ENCODE data around the gene LIPC. TPM values are rescaled to one million over a fixed set of nuclear protein-coding genes. Genes with fewer than 3 reads are reported as not detected.

The LIPC gene
- total and polyA plus RNA-seq, 2 donors (not counting 3 experiments of a cell fraction or from before 2014, with no cell fraction given): not detected

DNA sequence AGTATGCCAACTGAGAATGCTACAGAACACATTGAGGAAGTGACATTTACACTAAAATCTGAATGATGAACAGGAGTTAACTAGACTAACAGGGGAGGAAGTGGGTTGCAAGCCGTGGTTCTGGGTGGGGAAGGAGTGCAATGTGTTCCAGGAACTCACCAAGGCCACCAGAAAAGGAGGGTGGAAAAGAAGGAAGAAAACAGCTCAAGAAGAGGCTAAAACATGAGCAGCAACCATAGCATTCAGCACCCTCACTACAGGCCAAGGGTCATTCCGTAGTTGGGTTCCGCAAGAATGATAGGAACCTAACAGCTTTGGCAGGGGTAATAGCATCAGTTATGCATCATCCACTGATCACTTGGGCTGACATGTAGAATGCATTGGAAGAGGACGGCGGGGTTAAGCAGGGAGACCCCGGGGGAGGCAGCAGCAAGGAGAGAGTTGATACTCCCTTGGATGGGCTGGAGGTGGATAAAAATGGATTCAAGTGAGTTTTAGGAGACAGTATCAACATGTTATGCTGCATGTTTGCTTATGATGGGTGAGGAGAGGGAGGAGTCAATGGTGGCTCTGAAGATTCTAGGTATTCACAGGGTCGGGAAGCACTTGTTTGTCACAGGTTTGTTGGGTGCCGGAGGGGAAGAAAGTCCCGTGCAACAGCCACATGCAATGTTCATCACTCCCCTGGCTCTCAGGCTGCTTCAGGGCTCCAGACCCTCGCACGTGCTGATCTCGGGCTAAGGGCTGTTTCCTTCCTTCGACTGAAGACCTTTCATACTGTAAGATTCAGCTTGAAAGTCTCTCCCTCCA, 53.2 kb downstream of the LIPC start:
- H3K4me2 ChIP-seq (ENCODE audit: insufficient read depth, low read length): no peak overlapping the region
- FAIRE-seq: no peak
- TF ChIP-seq MYC (IDR thresholded peaks at IDR 0.05; ENCODE audit: low read depth, low read length) (no peak), POLR2A (IDR thresholded peaks at IDR 0.05; ENCODE audit: low read depth, low read length) (no peak), POLR2AphosphoS5 (IDR thresholded peaks at IDR 0.05; ENCODE audit: insufficient read depth, low read depth, low read length) (no peak), FOS (IDR thresholded peaks at IDR 0.05; ENCODE audit: borderline replicate concordance, insufficient read depth, low read length) (no peak), JUN (IDR thresholded peaks at IDR 0.05; ENCODE audit: borderline replicate concordance, insufficient read depth, insufficient read length, low read depth) (no peak), GATA2 (IDR thresholded peaks at IDR 0.05; ENCODE audit: insufficient read depth, insufficient read length, low read depth, low read length) (no peak), EZH2 (IDR thresholded peaks at IDR 0.05; ENCODE audit: borderline replicate concordance, low read depth, low read length, severe bottlenecking) (no peak), MAX (IDR thresholded peaks at IDR 0.05; ENCODE audit: insufficient read depth, insufficient read length) (no peak)
- TF ChIP-seq, protein P1, sequence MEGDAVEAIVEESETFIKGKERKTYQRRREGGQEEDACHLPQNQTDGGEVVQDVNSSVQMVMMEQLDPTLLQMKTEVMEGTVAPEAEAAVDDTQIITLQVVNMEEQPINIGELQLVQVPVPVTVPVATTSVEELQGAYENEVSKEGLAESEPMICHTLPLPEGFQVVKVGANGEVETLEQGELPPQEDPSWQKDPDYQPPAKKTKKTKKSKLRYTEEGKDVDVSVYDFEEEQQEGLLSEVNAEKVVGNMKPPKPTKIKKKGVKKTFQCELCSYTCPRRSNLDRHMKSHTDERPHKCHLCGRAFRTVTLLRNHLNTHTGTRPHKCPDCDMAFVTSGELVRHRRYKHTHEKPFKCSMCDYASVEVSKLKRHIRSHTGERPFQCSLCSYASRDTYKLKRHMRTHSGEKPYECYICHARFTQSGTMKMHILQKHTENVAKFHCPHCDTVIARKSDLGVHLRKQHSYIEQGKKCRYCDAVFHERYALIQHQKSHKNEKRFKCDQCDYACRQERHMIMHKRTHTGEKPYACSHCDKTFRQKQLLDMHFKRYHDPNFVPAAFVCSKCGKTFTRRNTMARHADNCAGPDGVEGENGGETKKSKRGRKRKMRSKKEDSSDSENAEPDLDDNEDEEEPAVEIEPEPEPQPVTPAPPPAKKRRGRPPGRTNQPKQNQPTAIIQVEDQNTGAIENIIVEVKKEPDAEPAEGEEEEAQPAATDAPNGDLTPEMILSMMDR (IDR thresholded peaks at IDR 0.05; ENCODE audit: extremely low read depth in 1 of 2, insufficient read depth in 1 of 2, low read depth in 1 of 2, low read length in 2 of 2): no peak
- no peaks in the 10 kb centered on the region for H3K9me1 ChIP-seq (replicated peaks; ENCODE audit: control insufficient read depth, extremely low read depth, insufficient read depth, low read length)
- dilution Hi-C loops (cut with MboI; ENCODE audit: extremely low pct_ligation_motif_present, low sequenced_read_pairs) (no loop called here), intact Hi-C loops (cut with micrococcal nuclease) (no loop called here)
- H4K20me1 ChIP-seq (replicated peaks; ENCODE audit: control insufficient read depth, extremely low read depth, insufficient read depth, low read length): no peaks in the 10 kb centered on the region
- no peak overlapping the region for H3K27ac ChIP-seq (ENCODE audit: insufficient read depth, low read depth, low read length)
- BruUV-seq (replicated peaks): no TSS peak
- DNase-seq (ENCODE audit: low read depth, low spot score): no peak
- no peaks in the 10 kb centered on the region for H3K9me3 ChIP-seq (replicated peaks; ENCODE audit: control insufficient read depth, insufficient read depth, low read length)
- no peaks in the 10 kb centered on the region for H3K36me3 ChIP-seq (ENCODE audit: control insufficient read depth in 2 of 2, extremely low read depth in 1 of 2, insufficient read depth in 2 of 2, low read length in 2 of 2)
- ChIA-PET CTCF (no interaction called here), POLR2A (no interaction called here)
- H3K4me3 ChIP-seq (replicated peaks in 1 of 3; ENCODE audit: insufficient read depth in 1 of 3, low read depth in 1 of 3, low read length in 3 of 3): no peak overlapping the region
- H3K79me2 ChIP-seq (ENCODE audit: control insufficient read depth, insufficient read depth, low read length): no peaks in the 10 kb centered on the region
- H3K9ac ChIP-seq (replicated peaks; ENCODE audit: extremely low read depth, insufficient read depth, low read length): no peak overlapping the region
- H2AFZ ChIP-seq (ENCODE audit: low read depth, low read length): no peak overlapping the region
- H3K4me1 ChIP-seq (ENCODE audit: control insufficient read depth, extremely low read depth, insufficient read depth, low read length): no peaks in the 10 kb centered on the region
- H3K27me3 ChIP-seq (ENCODE audit: control insufficient read depth in 2 of 2, insufficient read depth in 2 of 2, low read length in 2 of 2): no peaks in the 10 kb centered on the region

Data from endothelial cell of umbilical vein (primary cell).